Natural killer cell (primary cell): ENCODE results near the gene AXIN1. TPM values are rescaled to one million over a fixed set of nuclear protein-coding genes. Genes with fewer than 3 reads are reported as not detected.

ENCODE experiments used
- ATAC-seq, 3 donors: fragments of 150-1000 bp in 2 of 3; fragments of 200-7000 bp in 1 of 3; cut with Tn5 transposase; 1 replicate in 1 of 3; 2 replicates in 2 of 3; pipeline ENCODE4 v1.10.0; 2021; ENCODE audit warnings: mild to moderate bottlenecking in 2 of 3, moderate library complexity in 2 of 3
- DNase-seq, 2 donors: peaks; one replicate each; pipeline versions ENCODE4 v3.0.0 to v3.0.0-alpha.2; 2013 to 2021; ENCODE audit warnings: mixed read lengths in 1 of 2
- H3K27ac ChIP-seq: one replicate; pipeline ENCODE4 v1.5.1; 2013; ENCODE audit warnings: mild to moderate bottlenecking, low read length
- H3K27me3 ChIP-seq: one replicate; pipeline ENCODE4 v1.6.1; 2013; ENCODE audit warnings: low read length; ENCODE audit not compliant: control insufficient read depth, insufficient read depth
- H3K36me3 ChIP-seq: one replicate; pipeline ENCODE4 v1.6.1; 2013; ENCODE audit warnings: low read length; ENCODE audit not compliant: control insufficient read depth, insufficient read depth
- H3K4me1 ChIP-seq: one replicate; pipeline ENCODE4 v1.6.1; 2013; ENCODE audit warnings: low read length; ENCODE audit not compliant: control insufficient read depth, insufficient read depth
- H3K4me3 ChIP-seq: one replicate; pipeline ENCODE4 v1.5.1; 2013; ENCODE audit warnings: low read length
- H3K9me3 ChIP-seq: one replicate; pipeline ENCODE4 v1.6.1; 2013; ENCODE audit warnings: low read length; ENCODE audit not compliant: control insufficient read depth, insufficient read depth
- H3K27ac Mint-ChIP-seq, 2 donors: one replicate each; pipeline ENCODE4 v1.8.0; 2022; ENCODE audit warnings: mild to moderate bottlenecking in 2 of 2, mixed read lengths in 2 of 2, moderate library complexity in 1 of 2
- H3K27me3 Mint-ChIP-seq, 2 donors: one replicate each; pipeline ENCODE4 v1.8.0; 2022; ENCODE audit warnings: low read depth in 2 of 2, mixed read lengths in 2 of 2
- H3K36me3 Mint-ChIP-seq: one replicate; pipeline ENCODE4 v1.8.0; 2022; ENCODE audit warnings: mixed read lengths
- H3K4me1 Mint-ChIP-seq, 2 donors: one replicate each; pipeline ENCODE4 v1.8.0; 2022; ENCODE audit warnings: mixed read lengths in 2 of 2
- H3K4me3 Mint-ChIP-seq: one replicate; pipeline ENCODE4 v1.8.0; 2022; ENCODE audit warnings: mild to moderate bottlenecking, moderate library complexity, mixed read lengths
- H3K9me3 Mint-ChIP-seq, 2 donors: one replicate each; pipeline ENCODE4 v1.8.0; 2022; ENCODE audit warnings: mixed read lengths in 2 of 2
- WGBS: methylation state at CpG from one replicate; pipeline ENCODE4 v1.1.7; 2013; ENCODE audit warnings: missing lambda C conversion rate; ENCODE audit not compliant: insufficient coverage; 5-methylcytosine and 5-hydroxymethylcytosine counted together
- intact Hi-C: fragments of 100-400 bp; cut with micrococcal nuclease; formaldehyde crosslinking; loops from one replicate; pipeline ENCODE4 v1.14.2; 2022
- total RNA-seq, 4 donors: library from RNA; stranded (reverse); fragments of 120-200 nt in 1 of 4; gene quantifications; one replicate each; pipeline versions ENCODE4 v1.2.3 to v1.2.4, GENCODE V29; 2013 to 2022
- TF ChIP-seq, protein P1 (sequence below): fragments of 200-600 bp; IDR thresholded peaks from one replicate; pipeline ENCODE4 v1.8.0; 2022; ENCODE audit warnings: antibody characterized with exemption

AXIN1 gene
- total RNA-seq, 3 donors from 2014 or later (not counting 1 experiment from before 2014, with no cell fraction given), result 100 to 122 (median 106) TPM

DNA sequence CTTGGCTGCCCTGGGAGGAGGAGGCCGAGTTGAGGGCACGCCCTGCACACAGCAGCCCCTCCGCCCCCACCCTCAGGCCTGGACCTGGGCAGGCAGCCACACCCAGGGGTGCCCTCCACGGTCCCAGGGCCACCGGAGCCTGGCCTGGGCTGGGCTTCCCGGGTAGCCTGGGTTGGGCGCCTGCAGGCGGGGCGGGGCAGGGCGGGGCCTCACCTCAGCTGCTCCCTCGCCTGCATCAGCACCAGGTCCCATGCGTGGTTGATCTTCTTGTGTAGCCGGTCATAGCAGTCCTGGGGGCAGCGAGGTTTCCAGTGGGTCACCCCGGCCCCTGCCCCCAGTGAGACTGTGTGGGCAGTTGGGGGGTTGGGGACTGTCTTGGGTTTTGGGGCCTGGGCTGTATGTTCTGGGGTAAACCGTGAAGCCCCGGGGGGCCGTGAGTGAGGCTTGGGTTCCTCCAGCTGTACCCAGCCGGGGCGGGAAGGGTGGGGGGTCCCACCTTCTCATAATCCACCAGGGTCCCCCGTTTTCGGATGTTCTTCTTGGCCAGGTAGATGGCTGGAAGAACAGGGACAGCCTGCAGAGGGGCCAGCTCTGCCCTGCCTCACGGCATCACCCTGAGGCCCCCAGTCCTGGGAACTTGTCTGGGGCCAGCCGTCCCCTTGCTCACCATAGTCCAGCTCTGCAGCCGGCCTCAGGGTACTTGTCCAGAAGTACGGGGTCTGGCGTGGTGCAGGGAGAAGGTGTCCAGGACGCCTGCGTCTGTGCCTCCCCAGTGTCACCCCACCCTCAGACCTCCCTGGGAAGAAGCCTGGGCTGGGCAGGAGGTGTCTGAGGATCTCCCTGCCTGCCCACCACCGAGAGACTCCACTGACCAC lies 78.7 kb downstream of the AXIN1 start:
- peaks cover 0 to 12% of the 10 kb centered on the region in 2 donors for H3K27me3 Mint-ChIP-seq
- H3K27ac Mint-ChIP-seq, result no peak overlapping the region
- intact Hi-C loops, result no loop called here
- TF ChIP-seq, protein P1, sequence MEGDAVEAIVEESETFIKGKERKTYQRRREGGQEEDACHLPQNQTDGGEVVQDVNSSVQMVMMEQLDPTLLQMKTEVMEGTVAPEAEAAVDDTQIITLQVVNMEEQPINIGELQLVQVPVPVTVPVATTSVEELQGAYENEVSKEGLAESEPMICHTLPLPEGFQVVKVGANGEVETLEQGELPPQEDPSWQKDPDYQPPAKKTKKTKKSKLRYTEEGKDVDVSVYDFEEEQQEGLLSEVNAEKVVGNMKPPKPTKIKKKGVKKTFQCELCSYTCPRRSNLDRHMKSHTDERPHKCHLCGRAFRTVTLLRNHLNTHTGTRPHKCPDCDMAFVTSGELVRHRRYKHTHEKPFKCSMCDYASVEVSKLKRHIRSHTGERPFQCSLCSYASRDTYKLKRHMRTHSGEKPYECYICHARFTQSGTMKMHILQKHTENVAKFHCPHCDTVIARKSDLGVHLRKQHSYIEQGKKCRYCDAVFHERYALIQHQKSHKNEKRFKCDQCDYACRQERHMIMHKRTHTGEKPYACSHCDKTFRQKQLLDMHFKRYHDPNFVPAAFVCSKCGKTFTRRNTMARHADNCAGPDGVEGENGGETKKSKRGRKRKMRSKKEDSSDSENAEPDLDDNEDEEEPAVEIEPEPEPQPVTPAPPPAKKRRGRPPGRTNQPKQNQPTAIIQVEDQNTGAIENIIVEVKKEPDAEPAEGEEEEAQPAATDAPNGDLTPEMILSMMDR, result no peak
- no peak for DNase-seq
- H3K9me3 ChIP-seq, result no peaks in the 10 kb centered on the region
- H3K4me1 Mint-ChIP-seq, result peaks cover 0 to 5% of the 10 kb centered on the region in 2 donors
- H3K36me3 Mint-ChIP-seq, result no peaks in the 10 kb centered on the region
- peaks cover 11% of the 10 kb centered on the region for H3K4me1 ChIP-seq
- H3K27me3 ChIP-seq, result peaks cover 11% of the 10 kb centered on the region
- no peak overlapping the region for H3K4me3 Mint-ChIP-seq
- WGBS, result 84% methylated on average over 30 of the region's 30 CpGs
- no peak overlapping the region for H3K27ac ChIP-seq
- H3K9me3 Mint-ChIP-seq, result no peaks in the 10 kb centered on the region
- ATAC-seq, result no peak
- no peak overlapping the region for H3K4me3 ChIP-seq
- H3K36me3 ChIP-seq, result no peaks in the 10 kb centered on the region

DNA sequence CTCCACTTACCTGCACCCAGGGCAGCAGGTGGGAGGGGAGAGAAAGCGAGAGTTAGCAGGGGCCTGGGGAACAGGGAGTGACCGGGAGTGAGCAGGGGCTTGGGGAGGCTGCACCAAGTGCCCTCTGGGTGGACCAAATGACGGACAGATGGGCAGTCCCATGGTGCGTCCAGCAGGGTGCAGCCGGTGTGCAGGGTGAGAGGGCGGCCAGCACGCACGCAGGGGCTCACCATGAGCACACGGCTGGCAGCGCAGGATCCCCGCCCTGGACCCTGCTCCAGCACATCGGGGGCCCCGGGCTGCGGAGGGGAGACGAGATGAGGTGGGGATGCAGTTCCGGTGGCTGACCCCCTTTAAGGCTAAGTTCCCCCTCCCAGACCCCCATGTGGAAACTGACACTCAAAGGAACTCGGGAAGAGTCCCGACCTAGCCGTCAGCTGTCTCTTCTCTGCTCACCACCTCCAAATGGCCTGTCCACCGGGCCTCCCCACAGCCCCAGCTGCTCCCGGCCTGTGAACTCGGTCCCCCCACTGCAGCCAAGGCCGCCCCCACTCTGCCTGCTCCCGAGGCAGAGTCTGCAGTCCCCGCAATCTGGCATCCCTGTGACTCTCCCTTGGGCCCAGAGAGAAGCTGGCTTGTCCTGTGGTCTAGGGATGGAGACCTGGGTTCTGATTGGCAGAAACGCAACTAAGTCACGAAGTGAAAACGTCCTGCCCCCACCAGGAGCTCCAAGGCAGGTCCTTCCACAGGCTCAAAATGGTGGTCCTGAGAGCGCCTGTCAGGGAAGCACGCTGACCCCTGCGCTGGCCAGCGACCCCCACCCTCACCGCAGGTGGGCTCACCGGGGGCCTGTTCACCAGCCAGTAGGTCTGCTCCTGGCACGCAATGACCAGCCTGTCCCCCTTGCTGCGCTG lies 79.6 kb downstream of the AXIN1 start:
- Histone ChIP-seq H3K36me3 (no peaks in the 10 kb centered on the region), H3K4me1 (peaks cover 7% of the 10 kb centered on the region), H3K9me3 (no peaks in the 10 kb centered on the region), H3K27me3 (peaks cover 11% of the 10 kb centered on the region), H3K27ac (no peak overlapping the region), H3K4me3 (no peak overlapping the region)
- Mint-ChIP-seq H3K27me3 (peaks cover 0 to 12% of the 10 kb centered on the region in 2 donors), H3K4me3 (no peak overlapping the region), H3K36me3 (no peaks in the 10 kb centered on the region), H3K9me3 (no peaks in the 10 kb centered on the region), H3K27ac (no peak overlapping the region), H3K4me1 (peaks cover 0 to 10% of the 10 kb centered on the region in 2 donors)
- no peak for ATAC-seq
- TF ChIP-seq, protein P1, result no peak
- WGBS, result 93% methylated on average over 31 of the region's 36 CpGs
- DNase-seq, result no peak
- intact Hi-C loops, result no loop called here

DNA sequence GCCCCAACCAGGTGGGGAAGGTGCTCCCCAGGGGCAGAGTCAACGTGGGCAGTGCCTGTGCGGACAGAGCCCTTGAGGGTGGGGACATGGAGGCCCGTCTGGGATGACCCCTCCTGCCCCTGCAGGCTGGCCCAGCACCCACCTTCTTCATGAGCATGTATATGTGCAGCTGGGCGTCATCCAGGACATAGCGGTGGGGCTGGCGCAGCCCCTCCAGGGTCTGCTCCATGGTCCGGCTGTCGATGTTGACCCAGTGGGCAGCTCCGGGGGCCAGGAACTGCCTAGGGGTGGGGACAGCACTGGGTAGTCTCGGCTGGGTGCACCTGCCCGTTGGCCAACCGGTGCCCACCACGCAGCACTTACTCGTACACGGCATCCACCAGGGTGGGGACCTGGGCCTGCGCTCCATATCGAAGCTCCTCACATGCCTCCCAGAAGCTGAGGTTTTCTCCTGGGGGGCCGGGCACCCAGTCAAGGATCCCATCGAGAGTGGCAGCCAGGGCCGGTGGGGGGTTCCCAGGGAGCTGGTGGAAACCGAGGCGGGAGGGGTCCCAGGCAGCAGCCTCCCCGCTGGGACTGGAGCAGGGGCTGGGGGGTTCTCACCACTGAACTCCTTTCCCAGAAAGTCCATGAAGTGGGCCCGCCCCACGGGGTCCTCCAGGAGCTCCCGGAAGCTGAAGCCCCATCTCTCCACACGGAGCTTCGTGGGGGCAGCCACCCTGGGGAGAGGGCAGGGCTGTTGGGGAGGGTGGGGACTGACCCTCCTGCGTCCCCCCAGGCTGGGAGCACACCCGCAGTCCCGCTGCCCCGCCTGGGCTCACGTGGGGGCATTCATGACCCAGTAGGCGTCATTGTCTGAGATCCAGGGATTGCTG lies 81.9 kb downstream of the AXIN1 start:
- H3K27me3 ChIP-seq, result peaks cover 7% of the 10 kb centered on the region
- H3K4me1 ChIP-seq, result peaks cover 7% of the 10 kb centered on the region
- Mint-ChIP-seq H3K4me3 (no peak overlapping the region), H3K27ac (no peak overlapping the region), H3K9me3 (no peaks in the 10 kb centered on the region), H3K4me1 (peaks cover 0 to 21% of the 10 kb centered on the region in 2 donors), H3K36me3 (no peaks in the 10 kb centered on the region), H3K27me3 (peaks cover 0 to 4% of the 10 kb centered on the region in 2 donors)
- TF ChIP-seq, protein P1, result no peak
- DNase-seq (no peak), ATAC-seq (no peak)
- WGBS, result 92% methylated on average over 34 of the region's 34 CpGs
- H3K4me3 ChIP-seq, result no peak overlapping the region
- intact Hi-C loops, result no loop called here
- H3K36me3 ChIP-seq, result no peaks in the 10 kb centered on the region
- H3K9me3 ChIP-seq, result no peaks in the 10 kb centered on the region
- H3K27ac ChIP-seq, result no peak overlapping the region
